PFSK-1 (cell line): ENCODE data around the gene AIG1.

Experiments
- FOXP2 ChIP-seq: optimal IDR thresholded peaks from 2 replicates; pipeline ENCODE3; 2011; ENCODE audit warnings: borderline replicate concordance, control low read depth, inconsistent platforms; ENCODE audit not compliant: insufficient read depth; ENCODE audit errors: extremely low read length, extremely low read depth
- POLR2AphosphoS5 ChIP-seq: IDR thresholded peaks from 2 replicates; pipeline ENCODE4 v1.6.1; 2012; ENCODE audit warnings: low read depth, mild to moderate bottlenecking, control low read depth, low read length, moderate library complexity
- REST ChIP-seq, 2 experiments: IDR thresholded peaks; 2 replicates each; pipeline versions ENCODE4 v1.6.1 to v1.8.0; 2011 to 2012; ENCODE audit warnings: low read depth in 2 of 2, low read length in 2 of 2, control low read depth in 1 of 2, inconsistent platforms in 1 of 2, mild to moderate bottlenecking in 1 of 2, moderate library complexity in 1 of 2; ENCODE audit not compliant: insufficient read depth in 1 of 2
- SIN3A ChIP-seq: IDR thresholded peaks from 2 replicates; pipeline ENCODE4 v1.6.1; 2012; ENCODE audit warnings: mild to moderate bottlenecking, low read length, moderate library complexity, borderline replicate concordance; ENCODE audit not compliant: insufficient read depth
- TAF1 ChIP-seq: IDR thresholded peaks from 2 replicates; pipeline ENCODE4 v1.6.1; 2012; ENCODE audit warnings: low read length, control low read depth, borderline replicate concordance; ENCODE audit not compliant: insufficient read depth

Gene AIG1

GRCh38 chr6:143325379-143326140 lies 264.9 kb downstream of the AIG1 start:
- no peak for TF ChIP-seq SIN3A
- no peak for TF ChIP-seq TAF1
- TF ChIP-seq REST (IDR thresholded peaks at IDR 0.05; ENCODE audit: insufficient read depth in 1 of 2, low read depth in 2 of 2, low read length in 2 of 2) = no peak
- no peak for TF ChIP-seq POLR2AphosphoS5
- no peak for TF ChIP-seq FOXP2

GRCh38 chr6:143328876-143329275 lies 268.2 kb downstream of the AIG1 start:
- no peak for TF ChIP-seq REST (IDR thresholded peaks at IDR 0.05; ENCODE audit: insufficient read depth in 1 of 2, low read depth in 2 of 2, low read length in 2 of 2)
- TF ChIP-seq SIN3A = no peak
- TF ChIP-seq POLR2AphosphoS5 = no peak
- no peak for TF ChIP-seq TAF1
- TF ChIP-seq FOXP2 = no peak

GRCh38 chr6:143329323-143329722 lies 268.6 kb downstream of the AIG1 start:
- TF ChIP-seq POLR2AphosphoS5 (no peak), FOXP2 (no peak), REST (IDR thresholded peaks at IDR 0.05; ENCODE audit: insufficient read depth in 1 of 2, low read depth in 2 of 2, low read length in 2 of 2) (no peak), SIN3A (no peak)

- no peak for TF ChIP-seq REST (IDR thresholded peaks at IDR 0.05; ENCODE audit: insufficient read depth in 1 of 2, low read depth in 2 of 2, low read length in 2 of 2)
- TF ChIP-seq FOXP2 = no peak
- no peak for TF ChIP-seq TAF1
- TF ChIP-seq POLR2AphosphoS5 = no peak
- no peak for TF ChIP-seq SIN3A
These were observed 270.7 kb downstream of the AIG1 start for GRCh38 chr6:143331362-143331761.
